Measurements from ENCODE around the gene PDE6H.

PDE6H gene

GRCh38 chr12:14948672-14949071 is 24.2 kb upstream of the PDE6H start:
- Histone ChIP-seq H3K9me3 (ENCODE audit: control insufficient read depth, insufficient read depth, low read length) (no peaks in the 10 kb centered on the region), H3F3A (ENCODE audit: control insufficient read depth, insufficient read depth) (peaks cover 61% of the 10 kb centered on the region), H3K4me1 (ENCODE audit: control insufficient read depth, low read length) (peaks cover 65% of the 10 kb centered on the region), H3K27ac (ENCODE audit: low read depth, low read length) (peak overlapping the region; percentile 94), H3K36me3 (ENCODE audit: control insufficient read depth, low read length) (peaks cover 94% of the 10 kb centered on the region), H4K20me1 (ENCODE audit: control insufficient read depth, insufficient read depth, low read depth, low read length) (no peaks in the 10 kb centered on the region), H3K4me2 (ENCODE audit: low read length) (peak overlapping the region; percentile 98), H3K79me2 (ENCODE audit: control insufficient read depth, low read length) (peaks cover 68% of the 10 kb centered on the region), H3K27me3 (ENCODE audit: control insufficient read depth, low read length) (no peaks in the 10 kb centered on the region), H3K9me2 (replicated peaks; ENCODE audit: control insufficient read depth, low read length) (no peaks in the 10 kb centered on the region), H3K4me3 (ENCODE audit: low read length) (peak overlapping the region; percentile 60)
- no peak for TF ChIP-seq EZH2phosphoT487 (IDR thresholded peaks at IDR 0.05; ENCODE audit: borderline replicate concordance, low read length)
- no peak for TF ChIP-seq CTCF (IDR thresholded peaks at IDR 0.05; ENCODE audit: low read depth, low read length, poor library complexity, severe bottlenecking)

- Histone ChIP-seq H3K4me1 (ENCODE audit: control insufficient read depth, low read length) (peaks cover 74% of the 10 kb centered on the region), H3K79me2 (ENCODE audit: control insufficient read depth, low read length) (peaks cover 78% of the 10 kb centered on the region)
These were observed 23.2 kb upstream of the PDE6H start for GRCh38 chr12:14949631-14950030.

GRCh38 chr12:14950421-14950820 is 22.4 kb upstream of the PDE6H start:
- H3K4me3 ChIP-seq (ENCODE audit: low read length): peak overlapping the region; percentile 60
- peak overlapping the region; percentile 98 for H3K4me2 ChIP-seq (ENCODE audit: low read length)
- peaks cover 96% of the 10 kb centered on the region for H3K36me3 ChIP-seq (ENCODE audit: control insufficient read depth, low read length)
- H3K27me3 ChIP-seq (ENCODE audit: control insufficient read depth, low read length): no peaks in the 10 kb centered on the region
- H3K9me2 ChIP-seq (replicated peaks; ENCODE audit: control insufficient read depth, low read length): no peaks in the 10 kb centered on the region
- no peaks in the 10 kb centered on the region for H4K20me1 ChIP-seq (ENCODE audit: control insufficient read depth, insufficient read depth, low read depth, low read length)
- peaks cover 86% of the 10 kb centered on the region for H3K79me2 ChIP-seq (ENCODE audit: control insufficient read depth, low read length)
- H3F3A ChIP-seq (ENCODE audit: control insufficient read depth, insufficient read depth): peaks cover 62% of the 10 kb centered on the region
- TF ChIP-seq EZH2phosphoT487 (IDR thresholded peaks at IDR 0.05; ENCODE audit: borderline replicate concordance, low read length) (no peak), CTCF (IDR thresholded peaks at IDR 0.05; ENCODE audit: low read depth, low read length, poor library complexity, severe bottlenecking) (no peak)
- H3K27ac ChIP-seq (ENCODE audit: low read depth, low read length): peak overlapping the region; percentile 94
- peaks cover 82% of the 10 kb centered on the region for H3K4me1 ChIP-seq (ENCODE audit: control insufficient read depth, low read length)
- H3K9me3 ChIP-seq (ENCODE audit: control insufficient read depth, insufficient read depth, low read length): no peaks in the 10 kb centered on the region

More at GRCh38 chr12:14949631-14950030, 23.2 kb upstream of the PDE6H start:
- Histone ChIP-seq H3K9me2 (replicated peaks; ENCODE audit: control insufficient read depth, low read length) (no peaks in the 10 kb centered on the region), H3K27ac (ENCODE audit: low read depth, low read length) (peak overlapping the region; percentile 94), H3K4me2 (ENCODE audit: low read length) (peak overlapping the region; percentile 98), H3K9me3 (ENCODE audit: control insufficient read depth, insufficient read depth, low read length) (no peaks in the 10 kb centered on the region), H3K36me3 (ENCODE audit: control insufficient read depth, low read length) (peaks cover 98% of the 10 kb centered on the region), H4K20me1 (ENCODE audit: control insufficient read depth, insufficient read depth, low read depth, low read length) (no peaks in the 10 kb centered on the region), H3F3A (ENCODE audit: control insufficient read depth, insufficient read depth) (peaks cover 63% of the 10 kb centered on the region), H3K27me3 (ENCODE audit: control insufficient read depth, low read length) (no peaks in the 10 kb centered on the region), H3K4me3 (ENCODE audit: low read length) (peak overlapping the region; percentile 60)
- no peak for TF ChIP-seq CTCF (IDR thresholded peaks at IDR 0.05; ENCODE audit: low read depth, low read length, poor library complexity, severe bottlenecking)
- no peak for TF ChIP-seq EZH2phosphoT487 (IDR thresholded peaks at IDR 0.05; ENCODE audit: borderline replicate concordance, low read length)

All from DOHH2 (cell line).